Muscle of arm (tissue), 12 donors: ENCODE measurements around the gene ODAM. TPM values are rescaled to one million over a fixed set of nuclear protein-coding genes. Genes with fewer than 3 reads are reported as not detected.
"Not testable (repeated sequence)": the region's sequence is repeated elsewhere in the genome, so short reads cannot be mapped to it uniquely, and the experiment has no call there.

Source experiments
- DNase-seq: peaks from one replicate; pipeline ENCODE4 v3.0.0-alpha.2; 2013
- polyA plus RNA-seq, 12 donors: library from polyadenylated mRNA; unstranded; fragments of 120-200 nt; gene quantifications; one replicate each; pipeline ENCODE4 v1.2.1, GENCODE V29; 2013; ENCODE audit not compliant: insufficient read length in 12 of 12

Gene ODAM
- polyA plus RNA-seq, 12 donors = 0.20 to 1.8 (median 0.77) TPM; not detected in 9

- DNase-seq = not testable (repeated sequence)
Measured at GRCh38 chr4:70221389-70221788, 25.9 kb downstream of the ODAM start.

GRCh38 chr4:70221818-70222217 is 26.3 kb downstream of the ODAM start:
- not testable (repeated sequence) for DNase-seq

GRCh38 chr4:70225824-70226223 is 30.3 kb downstream of the ODAM start, which contains the start of gene FDCSP:
TSS of gene FDCSP (plus strand) at chr4:70226124. CDS start at chr4:70231195, 5,071 bp downstream.
- no peak for DNase-seq

GRCh38 chr4:70236125-70236524 is 40.6 kb downstream of the ODAM start:
- DNase-seq = no peak

GRCh38 chr4:70239131-70239883 is 43.8 kb downstream of the ODAM start:
- no peak for DNase-seq

- DNase-seq = no peak
Measured at GRCh38 chr4:70239884-70240591, 44.5 kb downstream of the ODAM start.

- DNase-seq = not testable (repeated sequence)
Measured at GRCh38 chr4:70242297-70242696, 46.8 kb downstream of the ODAM start, which contains the start of gene CSN3. TSS of gene CSN3 (plus strand) at chr4:70242597. CDS start at chr4:70244820, 2,223 bp downstream.

GRCh38 chr4:70243091-70243490 is 47.6 kb downstream of the ODAM start:
- no peak for DNase-seq

- no peak for DNase-seq
Measured at GRCh38 chr4:70251250-70251944, 55.9 kb downstream of the ODAM start.

GRCh38 chr4:70251945-70252277 is 56.4 kb downstream of the ODAM start:
- DNase-seq = no peak

Other genes with a start within 250 kb of the ODAM start
- under 1 TPM in 1 of 12 donors, not detected in 11; 0.22 TPM for gene CSN2, start 230.0 kb upstream of the ODAM start, polyA plus RNA-seq
- gene STATH, start 199.8 kb upstream of the ODAM start, polyA plus RNA-seq = not detected
- not detected for gene HTN3, start 167.3 kb upstream of the ODAM start, polyA plus RNA-seq
- gene HTN1, start 145.3 kb upstream of the ODAM start, polyA plus RNA-seq = not detected
- under 1 TPM in 3 of 12 donors, not detected in 9; 0.04 to 0.10 (median 0.04) TPM for gene PRR27, start 41.5 kb upstream of the ODAM start, polyA plus RNA-seq
- 10 to 100 TPM in 1 of 12 donors, 1 to 10 TPM in 4, under 1 TPM in 4, not detected in 3; 0.29 to 21.1 (median 1.1) TPM for gene FDCSP, start 30.4 kb downstream of the ODAM start, polyA plus RNA-seq
- gene CSN3, start 46.9 kb downstream of the ODAM start, polyA plus RNA-seq = under 1 TPM in 1 of 12 donors, not detected in 11; 0.21 TPM
- under 1 TPM in 2 of 12 donors, not detected in 10; 0.11 to 0.12 TPM for gene CABS1, start 139.3 kb downstream of the ODAM start, polyA plus RNA-seq
- gene SMR3A, start 165.0 kb downstream of the ODAM start, polyA plus RNA-seq = under 1 TPM in 1 of 12 donors, not detected in 11; 0.36 TPM
- under 1 TPM in 1 of 12 donors, not detected in 11; 0.26 TPM for gene SMR3B, start 187.4 kb downstream of the ODAM start, polyA plus RNA-seq
- not detected for gene OPRPN, start 202.2 kb downstream of the ODAM start, polyA plus RNA-seq